ENCODE data around the gene TCN2.
A peak's percentile ranks its signal among the peaks of the same experiment; 100 is the strongest.
"Not testable (repeated sequence)": the region's sequence is repeated elsewhere in the genome, so short reads cannot be mapped to it uniquely, and the experiment has no call there.

Gene TCN2

GRCh38 chr22:30667494-30668385 lies 60.8 kb downstream of the TCN2 start, which contains the start of gene DUSP18:
Gene DUSP18 (minus strand): TSS chr22:30667875. CDS start chr22:30664003, 3,872 bp downstream.
- peak; percentile 22 for TF ChIP-seq CTCF (IDR thresholded peaks at IDR 0.05; ENCODE audit: insufficient read depth, low read depth, low read length, missing control alignments)
- H3K4me3 ChIP-seq (ENCODE audit: low read length), result peak within 1 kb of the TSS; percentile 82
- DNase-seq (ENCODE audit: low read depth), result peak; percentile 90

DNA sequence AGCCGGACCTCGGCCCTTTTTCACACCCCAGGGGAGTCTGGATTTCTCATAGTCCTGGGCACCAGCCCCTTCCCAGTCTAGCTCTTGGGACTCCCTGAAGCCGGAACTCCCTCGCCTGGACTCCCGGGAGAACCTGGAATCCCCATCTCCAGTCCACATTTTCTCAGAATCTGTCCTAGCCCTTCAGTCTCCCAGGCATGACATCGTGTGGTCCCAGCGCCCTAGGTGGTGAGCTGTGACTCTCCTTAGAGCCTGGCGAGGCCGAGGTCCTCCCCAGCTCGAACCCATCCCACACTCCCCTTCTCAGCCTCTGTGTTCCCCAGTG lies 61.4 kb downstream of the TCN2 start:
- peak overlapping the region; percentile 82 for H3K4me3 ChIP-seq (ENCODE audit: low read length)
- TF ChIP-seq CTCF (IDR thresholded peaks at IDR 0.05; ENCODE audit: insufficient read depth, low read depth, low read length, missing control alignments), result no peak
- DNase-seq (ENCODE audit: low read depth), result no peak

GRCh38 chr22:30671071-30671470 lies 64.1 kb downstream of the TCN2 start:
- H3K4me3 ChIP-seq (ENCODE audit: low read length), result no peak overlapping the region
- no peak for DNase-seq (ENCODE audit: low read depth)
- TF ChIP-seq CTCF (IDR thresholded peaks at IDR 0.05; ENCODE audit: insufficient read depth, low read depth, low read length, missing control alignments), result no peak

DNA sequence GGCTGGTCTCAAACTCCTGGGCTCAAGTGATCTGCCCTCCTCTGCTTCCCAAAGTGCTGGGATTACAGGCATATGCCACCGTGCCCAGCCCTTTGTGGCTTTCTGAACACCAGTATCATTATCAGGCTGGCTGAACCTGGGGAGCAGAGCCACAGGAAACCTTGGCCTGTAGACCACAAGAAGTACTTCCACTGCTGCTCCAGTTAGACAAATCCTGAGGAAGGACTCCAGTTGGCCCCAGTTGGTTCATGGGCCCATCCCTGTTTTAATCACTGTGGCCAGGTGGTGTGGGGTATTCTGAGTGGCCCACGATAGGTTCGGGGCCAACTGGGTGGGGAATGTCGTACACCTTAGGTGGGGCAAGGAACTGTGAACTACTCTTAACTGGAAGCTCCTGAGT lies 66.2 kb downstream of the TCN2 start:
- H3K4me3 ChIP-seq (ENCODE audit: low read length), result no peak overlapping the region
- no peak for TF ChIP-seq CTCF (IDR thresholded peaks at IDR 0.05; ENCODE audit: insufficient read depth, low read depth, low read length, missing control alignments)

GRCh38 chr22:30674482-30674881 lies 67.5 kb downstream of the TCN2 start:
- no peak for TF ChIP-seq CTCF (IDR thresholded peaks at IDR 0.05; ENCODE audit: insufficient read depth, low read depth, low read length, missing control alignments)
- no peak overlapping the region for H3K4me3 ChIP-seq (ENCODE audit: low read length)
- no peak for DNase-seq (ENCODE audit: low read depth)

More for the DNA sequence above, 66.2 kb downstream of the TCN2 start:
- DNase-seq (ENCODE audit: low read depth), result no peak

- DNase-seq (ENCODE audit: low read depth), result no peak
- no peak overlapping the region for H3K4me3 ChIP-seq (ENCODE audit: low read length)
- TF ChIP-seq CTCF (IDR thresholded peaks at IDR 0.05; ENCODE audit: insufficient read depth, low read depth, low read length, missing control alignments), result no peak
Measured at GRCh38 chr22:30675436-30675835, 68.5 kb downstream of the TCN2 start.

GRCh38 chr22:30676565-30676964 lies 69.6 kb downstream of the TCN2 start:
- DNase-seq (ENCODE audit: low read depth), result peak; percentile 11
- H3K4me3 ChIP-seq (ENCODE audit: low read length), result not testable (repeated sequence)

Data from epithelial cell of esophagus (primary cell).